ENCODE results near the gene CXADR.
"Not testable (repeated sequence)": the region's sequence is repeated elsewhere in the genome, so short reads cannot be mapped to it uniquely, and the experiment has no call there.

Gene CXADR

DNA sequence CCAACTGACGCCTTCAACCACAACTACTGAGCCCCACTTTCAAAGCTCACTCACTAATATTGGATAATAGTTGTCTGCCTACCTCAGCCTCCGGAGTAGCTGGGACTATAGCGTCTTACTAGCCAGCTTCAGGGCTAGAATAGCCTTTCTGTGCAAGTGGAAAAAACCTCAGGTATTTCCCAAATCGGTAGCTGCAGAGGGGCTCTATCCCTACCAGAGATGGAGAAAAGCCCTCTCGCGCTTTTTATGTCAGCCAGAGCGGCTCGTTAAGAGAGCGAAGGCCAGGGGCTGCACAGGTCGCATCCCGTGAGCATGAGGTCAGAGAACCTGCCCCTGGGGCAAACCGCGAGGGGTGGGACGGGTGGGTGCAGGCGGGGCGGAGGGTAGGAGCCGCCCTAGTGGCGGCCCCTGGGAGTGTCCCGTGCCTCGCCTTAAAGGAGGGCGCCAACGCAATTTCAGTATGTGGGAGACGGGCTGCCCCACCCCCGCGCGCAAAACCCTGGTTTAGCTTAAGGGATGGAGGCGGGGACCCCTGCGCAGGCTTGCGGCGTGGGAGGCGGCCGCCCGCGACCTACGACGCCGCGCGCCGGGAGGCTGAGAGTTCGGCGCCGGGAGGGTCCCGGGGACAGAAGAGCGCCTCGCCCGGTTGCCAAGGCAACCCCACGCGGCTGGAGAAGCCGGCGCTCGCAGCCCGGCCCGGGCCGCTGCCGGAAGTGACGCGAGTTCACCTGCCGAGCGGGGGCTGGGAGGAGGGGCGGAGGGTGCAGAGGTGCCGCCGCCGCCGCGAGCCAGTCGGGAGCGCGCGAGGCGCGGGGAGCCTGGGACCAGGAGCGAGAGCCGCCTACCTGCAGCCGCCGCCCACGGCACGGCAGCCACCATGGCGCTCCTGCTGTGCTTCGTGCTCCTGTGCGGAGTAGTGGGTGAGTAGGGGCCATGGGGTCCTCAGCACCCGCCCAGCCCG, at the start of gene CXADR:
Gene CXADR, plus strand, starts transcription at position 791 of the 961 bp plus-strand sequence. Its CDS starts 87 bp downstream, at position 878.
- DNase-seq (ENCODE audit: low read depth) = peak; percentile 75

DNA sequence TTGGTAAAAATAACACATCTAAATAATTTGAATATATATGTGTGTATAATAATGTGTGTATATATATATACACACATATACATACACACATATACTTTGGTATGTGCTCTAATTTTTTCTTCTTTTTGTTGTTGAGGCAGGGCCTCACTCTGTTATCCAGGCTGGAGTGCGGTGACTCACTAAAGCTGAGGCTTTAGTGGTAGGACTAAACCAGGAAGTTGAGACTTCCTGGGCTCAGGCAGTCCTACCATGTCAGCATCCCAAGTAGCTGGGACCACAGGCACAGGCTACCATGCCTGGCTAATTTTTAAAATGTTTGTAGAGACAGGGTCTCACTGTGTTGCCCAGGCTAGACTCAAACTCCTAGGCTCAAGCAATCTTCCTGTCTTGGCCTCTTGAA, 46.7 kb upstream of the CXADR start:
- peak; percentile 83 for DNase-seq (ENCODE audit: low read depth)

DNA sequence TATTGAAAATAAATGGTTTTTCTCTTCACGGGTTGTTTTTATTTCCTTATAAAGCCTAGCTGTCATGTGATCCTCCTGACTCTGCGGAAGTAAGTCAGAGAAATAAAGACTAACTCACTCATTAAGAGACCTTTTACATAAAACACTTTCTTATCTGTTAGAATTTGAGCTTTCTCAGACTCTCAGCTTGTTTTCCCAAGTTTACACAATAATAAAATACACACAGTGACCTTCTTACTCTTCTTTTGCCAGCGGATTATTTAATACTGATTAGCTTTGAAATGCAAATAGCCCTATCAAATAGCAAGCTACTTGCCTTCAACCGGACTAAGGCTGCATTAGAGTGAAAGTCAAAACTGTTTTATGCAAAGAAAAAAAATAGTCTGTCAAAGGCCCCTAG, 45.5 kb upstream of the CXADR start:
- DNase-seq (ENCODE audit: low read depth) = peak; percentile 56

DNA sequence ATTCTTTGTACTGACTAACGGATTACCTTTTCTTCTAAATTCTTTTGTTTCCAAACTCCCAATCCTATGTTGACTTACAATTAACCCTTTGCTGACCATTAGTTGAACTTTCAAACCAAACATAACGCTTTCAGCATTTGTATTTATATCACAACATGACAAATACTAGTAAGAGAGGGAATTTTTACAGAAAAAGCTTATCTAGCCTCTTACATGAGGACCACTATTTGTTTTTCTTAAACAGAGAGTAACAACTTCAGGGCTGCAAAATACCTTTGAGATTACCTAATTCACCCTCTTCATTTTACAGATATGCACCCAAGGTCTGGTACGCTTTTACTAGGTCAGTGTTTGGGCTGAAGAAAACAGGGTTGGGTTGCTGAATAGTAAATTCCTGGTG, 45.0 kb upstream of the CXADR start:
- DNase-seq (ENCODE audit: low read depth) = no peak

DNA sequence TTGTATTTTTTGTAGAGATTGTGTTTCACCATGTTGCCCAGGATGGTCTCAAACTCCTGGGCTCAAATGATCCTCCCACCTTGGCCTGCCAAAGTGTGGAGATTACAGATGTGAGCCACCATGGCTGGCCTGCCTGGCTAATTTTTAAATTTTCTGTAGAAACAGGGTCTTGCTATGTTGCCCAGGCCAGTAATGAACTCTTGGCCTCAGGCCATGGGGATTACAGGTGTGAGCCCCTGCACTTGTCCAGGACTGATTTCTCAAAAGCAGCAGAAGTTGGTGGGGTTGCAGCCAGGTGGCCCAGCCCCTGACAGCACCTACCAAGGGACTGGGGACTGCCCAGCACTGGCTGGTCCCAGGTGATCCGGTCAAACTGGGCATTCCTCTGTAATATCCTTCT, 44.1 kb upstream of the CXADR start:
- DNase-seq (ENCODE audit: low read depth) = no peak

DNA sequence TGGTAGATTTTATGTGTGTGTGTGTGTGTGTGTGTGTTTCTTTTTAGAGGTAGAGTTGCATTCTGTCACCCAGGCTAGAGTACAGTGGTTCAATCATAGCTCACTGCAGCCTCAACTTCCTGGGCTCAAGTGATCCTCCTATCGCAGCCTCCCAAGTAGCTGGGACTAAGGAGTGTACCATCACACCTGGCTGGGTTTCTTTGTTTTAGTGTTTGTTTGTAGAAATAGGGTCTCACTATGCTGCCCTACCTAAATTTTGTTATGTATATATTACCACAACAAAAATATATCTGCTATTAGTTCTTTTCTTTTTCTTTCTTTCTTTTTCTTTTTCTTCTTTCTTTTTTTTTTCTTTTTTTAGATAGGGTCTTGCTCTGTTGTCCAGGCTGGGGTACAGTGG, 43.1 kb upstream of the CXADR start:
- DNase-seq (ENCODE audit: low read depth) = no peak

DNA sequence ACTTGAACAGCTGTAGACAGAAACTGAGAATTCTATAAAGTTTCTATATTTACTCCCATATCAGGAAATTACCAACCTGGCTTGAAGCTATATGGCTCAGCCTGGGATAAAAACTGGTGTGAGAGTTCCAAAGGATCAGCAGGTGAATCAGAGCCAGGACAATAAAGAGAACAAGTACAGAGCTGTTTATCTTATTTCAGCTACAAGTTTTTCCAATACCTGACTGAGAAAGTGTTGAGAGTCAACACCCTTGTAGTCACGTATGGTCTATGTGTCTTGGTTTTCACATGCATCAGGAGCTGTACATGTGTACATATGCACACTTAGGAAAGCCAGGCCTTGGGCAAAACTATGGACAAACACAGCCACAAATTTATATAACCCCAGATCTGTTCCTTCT, 40.7 kb upstream of the CXADR start:
- no peak for DNase-seq (ENCODE audit: low read depth)

DNA sequence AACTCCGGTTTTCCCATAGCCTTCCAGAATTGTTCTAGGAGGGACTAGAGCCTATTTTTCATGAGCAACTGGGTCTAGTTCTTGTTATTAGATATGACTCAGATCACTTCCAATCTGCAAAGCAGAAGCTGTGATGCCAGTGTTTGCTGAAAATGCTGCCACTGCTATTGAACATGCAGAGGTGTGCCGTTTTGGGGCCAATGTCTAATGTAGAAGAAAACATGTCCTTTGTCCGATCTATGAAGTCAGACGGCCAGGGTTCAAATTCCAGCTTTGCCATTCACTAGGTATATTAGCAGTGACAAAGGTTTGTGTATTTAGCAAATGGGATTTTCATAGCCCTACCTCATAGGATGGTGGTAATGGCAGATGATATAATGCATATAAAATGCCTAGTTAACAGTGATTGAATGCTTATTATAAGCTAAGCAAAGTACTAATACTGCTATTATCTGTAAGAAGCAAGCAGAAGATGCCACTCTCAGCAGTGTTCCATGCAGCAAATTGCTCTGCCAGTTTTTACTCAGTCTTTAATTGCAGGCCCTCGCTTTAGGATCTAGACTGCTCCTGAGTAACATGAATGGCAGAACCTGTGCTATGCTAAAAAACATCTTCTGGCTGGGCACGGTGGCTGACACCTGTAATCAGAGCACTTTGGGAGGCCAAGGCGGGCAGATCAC, 40.1 kb upstream of the CXADR start:
- no peak for DNase-seq (ENCODE audit: low read depth)

DNA sequence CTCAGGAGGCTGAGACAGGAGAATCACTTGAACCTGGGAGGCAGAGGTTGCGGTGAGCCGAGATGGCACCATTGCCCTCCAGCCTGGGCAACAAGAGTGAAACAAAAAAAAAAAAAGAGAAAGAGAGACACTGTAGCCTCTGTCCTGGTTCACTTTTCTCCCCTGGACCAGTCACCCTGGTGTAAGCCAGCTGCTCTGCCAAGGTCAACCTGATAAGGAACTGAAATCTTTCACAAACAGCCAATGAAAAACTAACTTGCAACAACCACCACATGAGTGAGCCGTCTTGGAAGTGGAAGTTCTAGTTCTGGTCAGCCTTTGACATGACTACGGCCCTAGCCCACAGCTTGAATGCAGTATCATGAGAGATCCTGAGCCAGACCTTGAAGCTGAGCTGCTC, 36.8 kb upstream of the CXADR start:
- peak; percentile 79 for DNase-seq (ENCODE audit: low read depth)

DNA sequence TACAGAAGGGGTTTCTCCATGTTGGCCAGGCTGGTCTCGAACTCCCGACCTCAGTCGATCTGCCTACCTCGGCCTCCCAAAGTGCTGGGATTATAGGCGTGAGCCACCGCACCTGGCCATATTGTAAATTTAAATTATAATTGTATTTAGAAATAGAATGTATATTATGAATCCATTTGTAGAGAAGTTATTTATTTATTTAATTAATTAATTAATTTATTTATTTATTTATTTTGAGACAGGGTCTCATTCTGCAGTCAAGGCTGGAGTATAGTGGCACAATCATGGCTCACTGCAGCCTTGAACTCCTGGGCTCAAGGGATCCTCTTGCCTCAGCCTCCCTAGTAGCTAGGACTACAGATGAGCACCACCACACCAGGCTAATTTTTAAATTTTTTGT, 34.7 kb upstream of the CXADR start:
- not testable (repeated sequence) for DNase-seq (ENCODE audit: low read depth)

DNA sequence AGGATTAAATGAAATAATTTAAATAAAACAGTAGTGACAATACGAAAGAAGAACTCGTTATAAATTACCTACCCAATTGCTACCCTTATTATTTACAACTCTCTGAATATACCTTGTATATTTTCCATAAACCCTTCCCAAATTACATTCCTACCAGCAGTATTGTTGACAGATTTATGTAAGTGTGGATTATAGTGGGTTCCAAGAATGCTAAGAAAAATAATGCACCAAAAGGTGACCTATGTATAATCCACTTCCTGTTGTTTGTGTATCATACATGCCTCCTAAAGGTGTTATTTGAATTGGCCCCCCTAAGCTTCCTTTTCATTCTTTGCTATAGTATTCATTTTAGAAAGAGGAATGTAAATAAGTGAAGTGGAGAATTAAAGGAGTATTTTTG, 33.2 kb upstream of the CXADR start:
- DNase-seq (ENCODE audit: low read depth) = no peak

DNA sequence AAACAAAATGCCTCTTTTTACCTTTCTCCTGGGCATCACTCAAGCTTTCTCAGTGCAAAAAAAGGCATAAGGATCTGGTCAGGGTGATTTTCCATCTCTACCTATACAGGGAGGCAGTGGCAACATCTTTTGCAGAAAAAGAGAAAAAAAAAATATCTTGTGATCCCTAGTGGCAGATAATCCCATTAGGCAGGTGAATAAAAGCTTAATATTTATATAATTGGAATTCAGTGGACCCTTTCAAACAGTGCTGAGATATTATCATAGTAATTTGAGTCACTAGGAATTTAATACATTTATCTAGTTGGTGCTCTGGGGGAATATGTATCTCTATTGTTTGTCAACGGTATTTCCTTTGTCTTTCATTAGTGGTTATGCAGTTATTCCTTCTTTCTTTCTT, 29.9 kb upstream of the CXADR start:
- DNase-seq (ENCODE audit: low read depth) = no peak

DNA sequence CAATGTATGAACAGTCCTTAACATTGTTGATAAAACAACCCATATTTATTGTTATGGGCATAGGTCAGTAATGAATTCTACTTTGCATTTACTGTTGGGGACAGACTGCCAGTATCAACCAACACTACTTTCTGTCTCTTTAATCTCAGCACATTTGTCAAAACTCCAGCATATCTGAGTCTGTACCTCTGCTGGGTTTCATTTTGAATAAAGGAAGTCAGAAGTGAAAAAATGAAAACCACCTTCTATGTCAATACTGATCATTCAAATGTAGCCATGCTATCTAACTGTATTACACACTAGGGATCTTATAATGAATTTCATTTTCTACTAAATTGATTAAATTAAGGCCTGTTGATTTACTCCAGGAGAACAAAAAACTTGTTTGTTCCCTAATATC, 24.2 kb upstream of the CXADR start:
- no peak for DNase-seq (ENCODE audit: low read depth)

DNA sequence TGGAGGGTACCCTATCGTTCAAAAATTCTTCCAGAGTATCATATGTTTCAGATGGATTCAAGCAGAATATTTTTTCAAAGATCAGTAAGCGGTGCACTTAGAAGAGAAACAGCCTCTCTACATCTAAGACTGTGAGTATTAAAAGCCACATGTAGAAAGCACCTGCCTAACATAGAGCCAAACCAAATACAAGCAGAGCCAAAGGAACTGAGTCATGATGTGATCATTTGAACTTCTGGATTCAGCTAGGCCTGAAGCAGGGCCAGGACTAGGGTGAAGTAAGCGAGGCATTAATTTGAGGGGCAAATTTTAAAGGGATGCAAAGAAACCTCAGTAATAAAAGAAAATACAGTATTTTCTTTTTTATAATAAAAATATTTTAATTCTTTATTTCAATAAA, 23.3 kb upstream of the CXADR start:
- DNase-seq (ENCODE audit: low read depth) = peak; percentile 22

DNA sequence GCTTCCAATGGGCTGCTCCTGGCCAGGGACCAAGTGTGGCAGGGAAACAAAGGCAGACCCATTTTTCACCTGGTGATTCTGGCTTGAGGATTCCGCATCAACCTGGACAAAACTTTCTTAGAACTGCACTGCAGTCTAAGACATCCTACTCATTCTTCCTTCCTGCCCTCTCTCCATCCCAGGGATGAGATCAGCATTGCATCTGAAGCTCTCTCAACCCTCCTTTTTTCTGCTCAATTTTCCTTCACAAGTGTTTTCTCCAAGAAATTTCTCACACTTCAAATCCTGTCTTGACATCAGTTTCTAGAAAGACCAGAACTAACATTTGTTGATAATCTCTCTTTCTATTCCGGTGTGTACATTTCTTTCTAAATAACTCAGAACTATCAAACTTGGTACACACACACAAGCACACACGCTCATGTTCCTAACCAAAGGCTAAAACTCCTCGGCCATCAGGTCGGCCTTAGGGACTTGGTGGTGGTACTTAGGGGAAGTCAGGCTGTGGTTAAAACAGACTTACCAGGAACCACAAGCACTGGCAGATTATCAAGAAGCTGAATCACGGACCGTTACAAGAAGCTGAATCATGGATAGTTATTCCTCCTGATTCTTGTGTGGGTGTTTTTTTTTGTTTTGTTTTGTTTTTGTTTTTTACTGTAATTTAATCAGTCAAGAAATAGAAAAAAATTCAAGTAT, 21.0 kb upstream of the CXADR start:
- DNase-seq (ENCODE audit: low read depth) = peak; percentile 99

DNA sequence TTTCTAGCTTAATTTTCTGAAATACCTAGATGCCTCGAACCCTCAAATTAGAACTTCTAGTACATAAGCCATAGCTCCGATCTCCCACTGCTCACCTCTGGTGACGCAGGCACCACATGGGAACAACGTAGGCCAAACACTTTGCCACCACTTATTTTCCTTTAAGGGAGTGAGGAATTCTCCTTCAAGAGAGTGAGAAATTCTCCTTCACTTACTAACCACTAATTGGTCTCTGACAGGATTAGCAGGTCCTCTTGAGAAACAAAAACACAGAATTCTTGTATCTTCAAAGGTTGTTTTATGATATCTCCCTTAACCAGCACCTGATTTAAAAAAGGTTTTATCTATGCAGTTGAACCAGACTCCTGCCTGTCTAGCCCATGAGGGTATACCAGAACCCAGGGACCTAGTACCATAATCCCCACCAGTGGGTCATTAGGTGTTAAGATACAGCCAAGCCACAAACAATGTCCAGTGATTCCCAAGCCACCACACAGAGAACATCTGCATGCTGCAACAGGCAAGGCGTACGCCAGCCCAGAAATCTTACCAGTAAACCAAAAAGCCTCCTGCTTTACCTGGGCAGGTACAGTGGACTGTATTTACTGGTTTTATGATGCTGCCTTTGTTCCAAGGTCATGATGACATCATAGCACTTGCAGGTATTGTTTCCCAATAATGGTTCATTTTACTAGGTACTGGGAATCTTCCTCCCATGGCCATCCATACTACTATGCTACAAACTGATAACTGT, 20.3 kb upstream of the CXADR start:
- DNase-seq (ENCODE audit: low read depth) = peak; percentile 44

DNA sequence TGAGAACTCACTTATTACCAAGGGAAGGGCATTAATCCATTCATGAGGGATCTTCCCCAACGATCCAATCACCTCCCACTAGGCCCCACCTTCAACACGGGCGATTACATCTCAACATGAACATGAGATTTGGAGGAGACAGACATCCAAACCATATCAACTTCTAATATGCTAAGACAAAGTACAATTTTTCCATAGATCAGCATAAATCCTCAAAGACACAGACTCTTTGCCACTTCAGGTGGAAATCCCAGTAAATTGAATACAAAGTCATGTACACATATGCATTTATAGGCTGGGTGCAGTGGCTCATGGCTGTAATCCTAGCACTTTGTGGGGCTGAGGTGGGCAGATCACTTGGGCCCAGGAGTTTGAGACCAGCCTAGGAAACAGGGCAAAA, 18.8 kb upstream of the CXADR start:
- no peak for DNase-seq (ENCODE audit: low read depth)

DNA sequence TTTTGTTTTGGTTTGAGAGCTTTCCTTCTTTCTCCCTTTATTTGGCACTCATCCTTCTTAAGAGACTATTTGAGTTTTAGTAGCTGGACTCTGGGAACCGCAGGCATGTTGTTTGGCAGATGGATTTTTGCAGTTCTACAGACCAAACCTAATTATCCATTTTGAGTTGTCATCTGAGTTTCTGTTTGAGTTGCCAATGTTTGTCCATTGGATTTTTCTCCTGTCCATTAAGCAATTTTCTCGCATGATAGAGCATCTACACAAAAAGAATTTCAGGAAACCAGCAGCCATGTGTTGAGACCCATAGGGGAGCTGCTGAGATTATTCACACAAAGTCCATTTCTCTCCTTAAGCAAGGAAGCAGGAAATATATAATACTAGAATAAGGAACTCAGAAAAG, 17.2 kb upstream of the CXADR start:
- no peak for DNase-seq (ENCODE audit: low read depth)

DNA sequence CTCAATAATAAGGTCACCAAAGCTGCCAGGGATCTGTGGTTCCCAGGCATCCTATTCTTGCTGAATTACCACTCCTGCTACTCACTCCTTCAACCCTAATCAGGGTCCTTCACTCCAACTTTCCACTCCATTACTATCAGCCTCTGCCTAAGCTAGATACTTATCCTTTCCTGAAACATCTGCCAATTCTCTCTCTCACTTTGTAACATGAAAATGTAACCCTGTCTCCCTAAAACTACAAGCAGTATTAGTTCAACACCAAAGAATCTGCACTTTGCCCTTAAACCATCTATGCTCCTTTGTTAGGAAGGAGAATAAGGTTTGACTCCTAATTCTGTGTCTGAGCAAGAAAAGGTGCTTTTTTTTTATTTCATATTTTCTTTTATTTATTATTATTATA, 15.5 kb upstream of the CXADR start:
- no peak for DNase-seq (ENCODE audit: low read depth)

DNA sequence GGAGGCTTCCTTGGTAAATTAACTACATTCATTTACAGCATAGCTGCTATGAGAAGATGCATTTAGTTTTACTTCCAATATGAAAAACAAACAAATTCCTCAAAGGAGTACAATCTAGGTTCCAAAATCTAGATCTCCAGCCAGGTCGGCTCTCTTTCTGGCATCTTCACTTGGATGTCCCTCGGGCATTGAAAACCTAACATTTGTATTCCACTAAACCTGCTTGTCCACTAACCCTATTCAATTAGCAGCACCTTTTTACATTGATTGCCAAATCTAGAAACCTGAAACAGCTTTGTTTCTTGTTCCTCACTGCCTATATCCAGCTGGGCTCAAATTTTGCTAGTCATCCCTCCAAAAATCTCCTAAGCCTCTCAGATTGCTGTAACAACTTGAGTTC, 14.3 kb upstream of the CXADR start:
- DNase-seq (ENCODE audit: low read depth) = no peak

DNA sequence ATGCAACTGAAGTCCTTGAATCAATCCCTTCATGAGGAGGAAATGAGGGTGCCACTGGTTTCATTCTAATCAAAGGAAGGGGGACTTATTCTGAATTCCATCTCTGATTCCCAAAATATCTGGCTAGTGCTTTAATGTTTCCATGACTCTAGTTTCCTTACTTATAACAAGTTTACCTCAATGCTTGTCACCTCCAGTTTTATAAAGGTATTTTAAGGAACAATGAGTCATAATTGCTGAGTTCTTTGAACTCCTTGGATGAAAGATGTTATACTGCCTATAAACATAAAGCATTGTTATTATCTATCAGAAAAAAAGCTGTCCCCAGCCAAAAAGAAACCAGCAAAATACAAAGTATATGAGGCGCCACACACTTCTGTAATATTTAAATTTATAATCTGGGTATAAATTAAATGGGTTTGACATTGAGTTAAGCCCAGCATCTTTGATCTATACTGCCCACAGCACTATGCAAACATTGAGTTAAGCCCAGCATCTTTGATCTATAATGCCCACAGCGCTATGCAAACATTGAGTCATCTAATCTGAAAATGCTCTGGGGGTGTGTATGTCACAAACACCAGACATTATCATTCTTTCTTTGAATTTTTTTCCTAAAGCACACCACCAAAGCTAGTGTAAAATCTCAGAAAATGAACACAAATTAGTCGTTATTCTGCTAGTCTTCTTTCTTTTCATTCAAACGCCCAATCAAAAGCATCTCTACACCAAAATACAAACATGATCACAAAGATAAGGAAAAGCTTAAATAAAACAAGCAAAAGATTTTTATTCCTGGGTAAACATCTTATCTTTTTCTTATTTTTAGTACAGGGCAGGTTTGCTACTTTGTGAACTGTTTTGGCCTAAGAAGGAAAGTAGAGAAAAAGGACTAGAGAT, 11.5 kb upstream of the CXADR start:
- no peak for DNase-seq (ENCODE audit: low read depth)
